LNCAP (cell line): ENCODE results near the gene PFKFB1.

Experiments used
- CTCF ChIP-seq: fragments of 450-650 bp; IDR thresholded peaks from 2 replicates; pipeline ENCODE4 v1.5.1; 2017; ENCODE audit warnings: mild to moderate bottlenecking

Gene PFKFB1

GRCh38 chrX:54994099-54994498, at the start of gene PFKFB1:
Gene PFKFB1 (minus strand): TSS chrX:54994188. CDS start chrX:54994007, 181 bp downstream.
- TF ChIP-seq CTCF, result no peak

- TF ChIP-seq CTCF, result no peak
Observed at GRCh38 chrX:55041514-55041913, 47.5 kb upstream of the PFKFB1 start.

- no peak for TF ChIP-seq CTCF
Observed at GRCh38 chrX:55039471-55039870, 45.5 kb upstream of the PFKFB1 start.

GRCh38 chrX:55033429-55033828, 39.4 kb upstream of the PFKFB1 start:
- no peak for TF ChIP-seq CTCF

- no peak for TF ChIP-seq CTCF
Observed at GRCh38 chrX:55030271-55031205, 36.5 kb upstream of the PFKFB1 start, which contains the start of gene ALAS2. Gene ALAS2 (minus strand): TSS chrX:55030977. CDS start chrX:55026000, 4,977 bp downstream.

- TF ChIP-seq CTCF, result no peak
Observed at GRCh38 chrX:55029291-55029690, 35.3 kb upstream of the PFKFB1 start.

- no peak for TF ChIP-seq CTCF
Observed at GRCh38 chrX:55028611-55029010, 34.6 kb upstream of the PFKFB1 start.
